AG09319 (cell line): ENCODE data around the gene ST3GAL5.

Experiments
- DNase-seq: peaks from one replicate; pipeline ENCODE4 v3.0.0-alpha.2; 2010; ENCODE audit warnings: low read depth; ENCODE audit errors: extremely low read depth
- TF ChIP-seq, protein P1 (sequence below): IDR thresholded peaks from 2 replicates; pipeline ENCODE4 v1.5.1; 2011; ENCODE audit warnings: low read depth, mild to moderate bottlenecking, inconsistent platforms, low read length, moderate library complexity

The ST3GAL5 gene

DNA sequence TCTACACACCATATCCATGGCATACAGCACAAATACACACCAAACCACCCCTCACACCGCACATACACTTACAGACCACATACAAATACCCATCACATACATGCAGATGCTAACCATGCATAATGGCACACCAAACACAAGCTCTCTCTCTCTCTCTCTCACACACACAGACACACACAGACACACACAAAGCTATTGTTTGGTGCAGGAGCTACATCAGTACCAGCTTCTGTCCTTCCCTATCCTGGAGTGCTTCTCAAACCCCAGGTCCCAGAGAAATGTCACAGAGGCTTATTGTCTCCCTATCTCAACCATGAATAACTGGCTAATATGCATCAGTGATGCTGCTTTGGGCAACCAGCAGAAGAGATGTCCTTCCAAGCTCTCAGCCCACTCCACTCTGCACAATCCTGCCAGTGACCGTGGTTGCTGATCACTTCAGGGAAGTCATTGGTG is 36.5 kb upstream of the ST3GAL5 start:
- TF ChIP-seq, protein P1, sequence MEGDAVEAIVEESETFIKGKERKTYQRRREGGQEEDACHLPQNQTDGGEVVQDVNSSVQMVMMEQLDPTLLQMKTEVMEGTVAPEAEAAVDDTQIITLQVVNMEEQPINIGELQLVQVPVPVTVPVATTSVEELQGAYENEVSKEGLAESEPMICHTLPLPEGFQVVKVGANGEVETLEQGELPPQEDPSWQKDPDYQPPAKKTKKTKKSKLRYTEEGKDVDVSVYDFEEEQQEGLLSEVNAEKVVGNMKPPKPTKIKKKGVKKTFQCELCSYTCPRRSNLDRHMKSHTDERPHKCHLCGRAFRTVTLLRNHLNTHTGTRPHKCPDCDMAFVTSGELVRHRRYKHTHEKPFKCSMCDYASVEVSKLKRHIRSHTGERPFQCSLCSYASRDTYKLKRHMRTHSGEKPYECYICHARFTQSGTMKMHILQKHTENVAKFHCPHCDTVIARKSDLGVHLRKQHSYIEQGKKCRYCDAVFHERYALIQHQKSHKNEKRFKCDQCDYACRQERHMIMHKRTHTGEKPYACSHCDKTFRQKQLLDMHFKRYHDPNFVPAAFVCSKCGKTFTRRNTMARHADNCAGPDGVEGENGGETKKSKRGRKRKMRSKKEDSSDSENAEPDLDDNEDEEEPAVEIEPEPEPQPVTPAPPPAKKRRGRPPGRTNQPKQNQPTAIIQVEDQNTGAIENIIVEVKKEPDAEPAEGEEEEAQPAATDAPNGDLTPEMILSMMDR: no peak
- DNase-seq: no peak

DNA sequence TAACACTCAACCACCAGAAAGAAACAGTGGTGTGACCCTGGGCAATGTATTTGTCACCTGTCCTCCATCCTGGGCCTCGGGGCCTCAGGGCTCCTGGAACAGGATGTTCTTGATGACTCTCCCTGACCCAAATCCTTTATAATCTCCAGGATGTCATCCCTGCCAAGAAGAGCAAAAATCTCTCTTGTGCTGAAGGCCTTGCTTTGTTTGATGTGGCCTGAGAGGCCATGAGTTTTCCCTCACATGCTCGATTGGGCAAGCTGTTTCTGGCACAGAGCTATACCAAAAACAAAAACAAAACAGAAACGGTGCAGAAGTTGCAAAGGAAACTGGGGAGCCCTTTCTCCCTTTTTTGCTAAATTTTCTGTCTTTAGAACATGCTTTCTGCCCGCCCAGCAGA is 35.7 kb upstream of the ST3GAL5 start:
- peak; percentile 67 for DNase-seq
- TF ChIP-seq, protein P1: no peak

DNA sequence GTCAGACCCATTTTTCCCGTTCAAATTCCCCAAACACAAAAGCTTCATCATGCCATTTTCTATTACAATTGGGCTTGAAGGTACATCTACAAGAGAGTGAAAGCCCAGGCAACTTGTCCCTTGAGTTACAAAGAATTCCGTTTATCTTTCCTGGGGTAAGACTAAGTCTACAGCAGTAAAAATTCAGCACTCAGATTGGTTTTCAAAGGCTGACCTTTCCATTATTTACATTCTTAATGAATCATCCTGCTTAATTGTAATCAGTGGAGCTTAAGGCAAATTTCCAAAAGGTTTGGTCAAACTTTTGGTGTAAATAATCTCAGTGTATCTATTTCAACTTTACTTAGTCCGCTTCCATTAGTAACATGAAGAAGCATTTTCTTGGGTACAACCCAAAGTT is 33.4 kb upstream of the ST3GAL5 start:
- TF ChIP-seq, protein P1: no peak
- peak; percentile 72 for DNase-seq

DNA sequence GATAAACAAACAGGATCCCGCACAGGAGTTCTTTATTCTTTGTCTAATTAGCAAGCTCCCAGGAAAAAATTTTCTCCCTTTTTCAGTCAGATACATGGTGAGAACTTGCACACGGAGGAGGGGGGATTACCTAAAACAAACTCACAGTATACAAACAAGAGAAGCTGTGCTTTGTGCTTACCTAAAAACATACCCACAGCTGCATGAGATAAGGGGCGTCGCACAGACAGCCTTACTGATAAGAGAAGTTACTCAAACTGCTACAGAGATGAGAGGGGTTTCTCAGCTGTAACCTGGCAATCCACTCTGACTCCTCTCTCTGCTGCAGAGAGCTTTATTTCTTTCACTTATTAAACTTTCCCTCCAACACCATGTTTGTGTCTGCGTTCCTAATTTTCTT is 32.9 kb upstream of the ST3GAL5 start:
- TF ChIP-seq, protein P1: no peak
- DNase-seq: no peak

DNA sequence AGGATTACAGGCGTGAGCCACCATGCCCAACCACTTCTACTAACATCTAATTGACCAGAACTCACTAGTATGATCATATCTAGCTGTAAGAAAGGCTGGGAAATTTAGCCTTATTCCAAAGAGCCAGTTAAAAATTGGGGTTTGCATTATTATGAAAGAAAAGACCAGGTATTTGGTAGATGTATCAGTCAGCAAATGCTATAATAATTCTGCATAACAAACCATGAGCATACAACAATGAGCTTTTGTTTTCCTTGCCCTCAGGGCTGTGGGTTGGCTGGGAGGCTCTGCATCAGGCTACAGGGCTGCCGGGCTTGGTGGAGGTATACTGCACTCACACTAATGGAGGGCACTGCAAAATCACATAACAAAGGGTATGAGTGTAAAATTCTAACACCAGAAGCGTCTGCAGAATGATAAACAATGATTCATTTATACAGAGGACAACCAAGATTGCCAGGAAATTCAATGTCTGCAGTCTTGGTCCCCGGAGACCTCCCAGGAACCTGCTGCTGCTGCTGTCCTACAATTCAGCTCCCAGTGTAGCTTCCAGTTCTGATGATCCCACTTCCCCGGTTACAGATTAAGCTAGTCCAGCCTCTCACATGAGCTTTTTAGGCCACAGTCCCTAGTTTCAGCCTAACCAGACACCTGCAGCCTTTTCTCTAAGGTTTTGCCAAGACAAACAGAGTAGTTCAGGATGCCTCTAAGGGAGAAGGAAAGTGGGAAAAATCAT is 32.2 kb upstream of the ST3GAL5 start:
- DNase-seq: no peak
- TF ChIP-seq, protein P1: no peak

DNA sequence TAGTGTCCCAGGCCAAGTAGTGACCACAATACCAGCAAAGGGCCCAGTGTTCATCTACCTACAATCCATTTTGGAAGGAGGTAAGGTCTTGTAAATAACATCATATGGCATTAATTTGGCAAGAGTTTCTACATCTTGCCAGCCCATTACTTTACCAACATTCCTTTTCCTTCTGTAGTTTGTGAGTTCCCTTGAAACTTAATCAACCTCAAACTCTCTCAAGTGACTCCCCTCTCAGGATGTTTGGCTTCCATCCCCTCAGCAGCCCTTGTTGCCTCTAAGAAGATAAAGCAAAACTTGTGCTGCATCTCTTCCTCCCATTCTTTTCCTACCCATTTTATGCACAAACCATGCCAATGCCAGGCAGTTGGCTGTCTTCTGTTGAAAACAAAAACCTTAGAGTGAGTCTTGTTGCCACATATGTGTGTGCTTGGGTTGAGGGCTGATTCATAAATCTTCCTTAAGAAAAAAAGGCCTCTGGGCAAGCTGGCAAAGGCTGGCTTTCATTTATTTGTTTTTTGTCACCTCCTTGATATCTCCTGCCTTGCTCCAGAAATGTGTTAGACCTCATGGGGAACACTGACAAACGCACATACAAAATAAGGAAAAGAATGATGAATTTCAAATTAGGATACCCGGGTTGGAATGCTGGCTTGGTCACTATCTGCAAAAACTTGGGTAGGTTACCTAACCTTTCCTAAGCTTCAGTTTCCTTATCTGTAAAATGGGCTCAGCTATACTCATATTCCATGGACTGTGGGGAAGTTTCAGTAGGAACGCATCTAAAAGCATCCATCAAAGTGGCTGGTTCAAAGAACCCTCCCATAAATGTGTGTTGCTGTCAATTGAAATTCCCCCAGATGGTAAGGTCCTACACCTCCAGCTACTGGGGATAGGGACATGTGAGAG is 29.4 kb upstream of the ST3GAL5 start:
- TF ChIP-seq, protein P1: no peak
- DNase-seq: no peak

DNA sequence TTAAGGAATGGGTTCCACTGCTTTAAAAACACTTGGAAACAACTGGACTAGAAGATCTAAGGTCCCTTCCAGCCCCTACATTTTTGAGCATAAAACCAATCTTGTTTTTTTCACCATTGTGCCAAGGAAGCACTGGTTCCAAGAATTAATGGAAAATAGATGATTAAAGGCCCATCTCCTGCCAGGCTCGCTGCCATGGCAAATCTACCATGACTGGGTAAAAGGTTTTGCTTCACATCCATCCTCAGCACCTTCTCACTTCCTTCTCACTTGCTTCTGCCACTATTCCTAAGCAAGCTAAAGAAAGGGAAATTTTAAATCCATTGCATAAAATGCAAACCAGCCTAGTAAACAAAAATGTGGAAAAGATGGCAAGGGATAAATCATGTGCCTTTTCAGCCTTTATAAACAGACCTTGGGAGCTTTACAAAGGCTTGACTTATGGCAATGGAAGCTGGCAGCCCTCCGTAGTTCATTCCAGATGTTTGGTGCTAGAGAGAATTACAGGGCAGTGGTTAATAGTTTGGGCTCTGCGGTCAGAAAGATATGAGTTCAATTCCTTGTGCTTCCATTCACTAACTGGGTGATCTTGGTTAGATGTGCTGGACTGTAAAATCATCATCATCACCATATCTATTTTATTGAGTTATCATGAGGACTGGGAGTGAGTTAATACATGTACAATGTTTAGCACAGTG is 27.0 kb upstream of the ST3GAL5 start:
- TF ChIP-seq, protein P1: no peak
- no peak for DNase-seq
